NT2/D1 (cell line): ENCODE results near the gene TMCO5A.

Experiments used
- DNase-seq: peaks from one replicate; pipeline ENCODE4 v3.0.0-alpha.2; 2011; ENCODE audit warnings: low read depth, low spot score
- H3K27me3 ChIP-seq: 2 replicates; pipeline ENCODE4 v1.6.0; 2011; ENCODE audit warnings: mild to moderate bottlenecking; ENCODE audit not compliant: insufficient read length, insufficient read depth
- H3K36me3 ChIP-seq: 2 replicates; pipeline ENCODE4 v1.6.1; 2011; ENCODE audit warnings: mild to moderate bottlenecking, low read length, mixed read lengths; ENCODE audit not compliant: insufficient read depth, insufficient read length
- H3K4me1 ChIP-seq: 2 replicates; pipeline ENCODE4 v1.5.1; 2011; ENCODE audit not compliant: insufficient read depth, insufficient read length
- H3K4me3 ChIP-seq: 2 replicates; pipeline ENCODE4 v1.5.1; 2011; ENCODE audit warnings: low read depth; ENCODE audit not compliant: insufficient read length
- H3K9ac ChIP-seq: 2 replicates; pipeline ENCODE4 v1.6.0; 2011; ENCODE audit warnings: low read depth; ENCODE audit not compliant: insufficient read length
- H3K9me3 ChIP-seq: 2 replicates; pipeline ENCODE4 v1.5.1; 2011; ENCODE audit warnings: mild to moderate bottlenecking, low read length; ENCODE audit not compliant: insufficient read depth
- SUZ12 ChIP-seq: IDR thresholded peaks from 2 replicates; pipeline ENCODE4 v1.6.1; 2011; ENCODE audit not compliant: insufficient read length, insufficient read depth; ENCODE audit errors: extremely low read depth
- YY1 ChIP-seq: IDR thresholded peaks from 2 replicates; pipeline ENCODE4 v1.6.1; 2011; ENCODE audit not compliant: insufficient read length, insufficient read depth
- ZNF274 ChIP-seq: IDR thresholded peaks from 2 replicates; pipeline ENCODE4 v1.6.1; 2011; ENCODE audit warnings: mild to moderate bottlenecking, low read depth, low read length

Gene TMCO5A

GRCh38 chr15:37902126-37902525, 32.3 kb upstream of the TMCO5A start:
- no peak for TF ChIP-seq YY1
- no peak for TF ChIP-seq SUZ12
- TF ChIP-seq ZNF274, result no peak
- no peaks in the 10 kb centered on the region for H3K36me3 ChIP-seq
- DNase-seq, result no peak
- no peaks in the 10 kb centered on the region for H3K4me1 ChIP-seq
- H3K9me3 ChIP-seq, result no peaks in the 10 kb centered on the region
- no peaks in the 10 kb centered on the region for H3K27me3 ChIP-seq
- no peak overlapping the region for H3K4me3 ChIP-seq
- H3K9ac ChIP-seq, result no peak overlapping the region

DNA sequence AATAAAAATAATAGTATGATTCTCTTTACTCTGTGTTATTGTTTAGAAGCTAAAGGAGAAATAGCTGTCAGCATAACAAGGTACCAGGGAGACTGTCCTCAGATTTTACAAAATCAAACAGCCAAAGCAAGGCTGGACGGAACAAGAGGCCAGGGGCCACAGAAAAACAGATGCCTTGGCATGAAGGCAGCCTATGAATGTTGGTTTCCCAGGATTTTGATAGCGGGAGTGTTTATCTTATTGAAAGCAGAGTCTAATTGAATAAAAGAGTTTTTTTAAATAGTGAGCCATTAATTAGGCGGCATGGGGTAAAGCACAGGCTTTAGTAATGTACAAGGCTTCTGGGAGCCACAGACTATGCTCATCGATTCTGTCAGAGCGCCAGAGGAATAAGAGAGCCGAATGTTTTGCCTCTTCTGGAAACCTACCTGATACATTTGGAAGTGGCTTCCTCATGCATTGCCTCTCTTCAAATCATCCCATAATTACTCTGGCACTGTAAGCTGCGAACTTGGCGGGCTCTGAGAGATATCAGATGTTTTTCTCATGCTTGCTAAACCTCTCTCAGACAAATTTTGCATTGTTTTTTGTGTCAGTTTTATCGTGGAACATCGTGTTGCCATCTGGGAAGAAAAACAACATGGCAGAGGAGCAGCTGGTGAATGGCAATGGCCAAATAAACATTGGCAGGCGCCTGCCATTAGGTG, 30.4 kb upstream of the TMCO5A start:
- no peaks in the 10 kb centered on the region for H3K27me3 ChIP-seq
- DNase-seq, result no peak
- TF ChIP-seq ZNF274 (no peak), YY1 (no peak), SUZ12 (no peak)
- no peaks in the 10 kb centered on the region for H3K4me1 ChIP-seq
- no peaks in the 10 kb centered on the region for H3K36me3 ChIP-seq
- H3K4me3 ChIP-seq, result no peak overlapping the region
- no peaks in the 10 kb centered on the region for H3K9me3 ChIP-seq
- no peak overlapping the region for H3K9ac ChIP-seq

DNA sequence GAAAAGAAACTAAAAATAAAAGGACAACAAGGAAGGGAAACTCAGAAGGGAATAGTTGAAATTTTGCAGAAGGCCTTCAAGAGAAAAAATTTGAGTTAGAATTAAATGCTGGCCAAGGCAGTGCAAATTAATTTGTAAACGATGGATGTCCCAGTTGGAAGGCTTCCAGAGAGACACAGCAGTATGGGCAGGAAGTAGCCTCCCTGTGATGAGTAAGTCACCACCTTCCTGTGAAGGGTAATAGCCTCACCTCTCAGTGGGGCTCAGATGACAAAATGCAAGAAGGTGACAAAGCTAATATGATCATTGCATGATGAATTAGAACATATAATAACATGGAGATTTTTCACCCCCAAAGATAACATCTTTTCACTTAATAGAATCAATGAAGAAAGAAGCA, 27.3 kb upstream of the TMCO5A start:
- Histone ChIP-seq H3K4me1 (no peaks in the 10 kb centered on the region), H3K9me3 (no peaks in the 10 kb centered on the region), H3K4me3 (no peak overlapping the region), H3K27me3 (no peaks in the 10 kb centered on the region), H3K36me3 (no peaks in the 10 kb centered on the region), H3K9ac (no peak overlapping the region)
- DNase-seq, result no peak
- TF ChIP-seq ZNF274, result no peak
- TF ChIP-seq SUZ12, result no peak
- TF ChIP-seq YY1, result no peak

DNA sequence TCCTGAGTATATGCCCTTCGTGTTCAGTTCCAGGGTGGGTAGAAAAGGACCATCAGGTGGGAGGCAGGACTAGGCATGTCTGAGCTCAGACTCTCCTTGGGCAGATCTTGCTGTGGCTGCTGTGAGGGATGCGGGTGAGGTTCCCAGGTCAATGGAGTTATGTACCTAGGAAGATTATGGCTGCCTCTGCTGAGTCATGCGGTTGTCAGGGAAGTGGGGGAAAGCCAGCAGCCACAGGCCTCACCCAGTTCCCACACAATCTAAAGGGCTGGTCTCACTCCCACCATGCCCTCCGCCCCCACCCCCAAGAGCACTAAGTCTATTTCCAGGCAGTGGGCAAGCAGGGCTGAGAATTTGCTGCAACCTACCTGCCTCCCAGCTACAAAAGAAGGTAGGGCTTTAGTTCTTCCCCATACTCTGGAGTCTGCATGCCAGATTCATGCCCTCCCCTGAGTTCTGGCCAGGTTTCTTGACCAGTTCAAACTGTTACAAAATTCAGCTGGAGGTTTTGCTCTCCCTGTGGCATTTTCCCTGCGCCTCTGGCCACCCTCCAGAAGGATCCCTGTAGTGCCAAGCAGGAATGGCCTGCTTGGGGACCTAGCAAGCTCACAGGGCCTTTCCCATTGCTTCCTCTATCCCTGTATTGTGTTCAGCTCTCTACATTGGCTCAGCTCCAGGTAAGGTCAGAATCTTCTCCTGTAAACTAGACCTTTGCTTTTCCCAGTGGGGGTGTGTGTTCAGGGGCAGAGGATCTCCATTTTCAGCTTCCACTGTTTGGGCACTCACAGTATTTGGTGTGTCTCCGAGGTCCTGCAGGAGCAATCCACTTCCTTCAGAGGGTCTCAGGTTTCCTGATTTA, 12.7 kb upstream of the TMCO5A start:
- H3K9ac ChIP-seq, result no peak overlapping the region
- TF ChIP-seq SUZ12, result no peak
- TF ChIP-seq YY1, result no peak
- no peak for TF ChIP-seq ZNF274
- no peak for DNase-seq

GRCh38 chr15:37926136-37926535, 8.3 kb upstream of the TMCO5A start:
- TF ChIP-seq YY1 (no peak), ZNF274 (no peak), SUZ12 (no peak)
- DNase-seq, result no peak
- no peaks in the 10 kb centered on the region for H3K4me1 ChIP-seq
- H3K4me3 ChIP-seq, result no peak overlapping the region
- no peak overlapping the region for H3K9ac ChIP-seq
- no peaks in the 10 kb centered on the region for H3K36me3 ChIP-seq
- no peaks in the 10 kb centered on the region for H3K27me3 ChIP-seq
- no peaks in the 10 kb centered on the region for H3K9me3 ChIP-seq

More for the DNA sequence above, 12.7 kb upstream of the TMCO5A start:
- no peaks in the 10 kb centered on the region for H3K36me3 ChIP-seq
- H3K4me3 ChIP-seq, result no peak overlapping the region
- H3K4me1 ChIP-seq, result no peaks in the 10 kb centered on the region
- H3K27me3 ChIP-seq, result no peaks in the 10 kb centered on the region
- H3K9me3 ChIP-seq, result no peaks in the 10 kb centered on the region

GRCh38 chr15:37929238-37929637, 5.2 kb upstream of the TMCO5A start:
- no peak overlapping the region for H3K9ac ChIP-seq
- no peak overlapping the region for H3K4me3 ChIP-seq
- no peaks in the 10 kb centered on the region for H3K9me3 ChIP-seq
- TF ChIP-seq SUZ12 (no peak), YY1 (no peak), ZNF274 (no peak)
- no peaks in the 10 kb centered on the region for H3K36me3 ChIP-seq
- H3K27me3 ChIP-seq, result no peaks in the 10 kb centered on the region
- no peak for DNase-seq
- no peaks in the 10 kb centered on the region for H3K4me1 ChIP-seq

- Histone ChIP-seq H3K4me3 (no peak overlapping the region), H3K27me3 (no peaks in the 10 kb centered on the region), H3K4me1 (no peaks in the 10 kb centered on the region), H3K9me3 (no peaks in the 10 kb centered on the region), H3K9ac (no peak overlapping the region), H3K36me3 (no peaks in the 10 kb centered on the region)
- no peak for TF ChIP-seq YY1
- TF ChIP-seq ZNF274, result no peak
- no peak for DNase-seq
Observed at GRCh38 chr15:37931321-37931720, 3.1 kb upstream of the TMCO5A start.
